Mesothelial cell of epicardium (in vitro differentiated cells): Measurements from ENCODE around the gene VPS35. TPM values are rescaled to one million over a fixed set of nuclear protein-coding genes. Genes with fewer than 3 reads are reported as not detected.

Experiments
- DNase-seq, 2 experiments: peaks; one replicate each; pipeline ENCODE4 v3.0.0; 2021; ENCODE audit warnings: low spot score in 2 of 2; ENCODE audit not compliant: unreplicated experiment in 2 of 2
- H3K27ac Mint-ChIP-seq: 2 replicates; pipeline ENCODE4 v1.8.0; 2021; ENCODE audit warnings: mixed read lengths
- H3K27me3 Mint-ChIP-seq: 2 replicates; pipeline ENCODE4 v1.8.0; 2021; ENCODE audit warnings: low read depth, mixed read lengths
- H3K36me3 Mint-ChIP-seq: 2 replicates; pipeline ENCODE4 v1.8.0; 2021; ENCODE audit warnings: mixed read lengths
- H3K4me1 Mint-ChIP-seq: 2 replicates; pipeline ENCODE4 v1.8.0; 2021; ENCODE audit warnings: mixed read lengths
- H3K4me3 Mint-ChIP-seq: 2 replicates; pipeline ENCODE4 v1.8.0; 2021; ENCODE audit warnings: mild to moderate bottlenecking, moderate library complexity, mixed read lengths
- H3K9me3 Mint-ChIP-seq: 2 replicates; pipeline ENCODE4 v1.8.0; 2021; ENCODE audit warnings: mixed read lengths
- total RNA-seq: library from RNA; stranded (reverse); gene quantifications from 3 replicates; pipeline ENCODE4 v1.2.1, GENCODE V29; 2021
- TF ChIP-seq, protein P1 (sequence below): fragments of 200-600 bp; sonication (generic); IDR thresholded peaks from one replicate; pipeline ENCODE4 v1.5.0; 2021; ENCODE audit warnings: antibody characterized with exemption; ENCODE audit not compliant: unreplicated experiment

Gene VPS35
- total RNA-seq, 1 donor from 2014 or later: 115 TPM

DNA sequence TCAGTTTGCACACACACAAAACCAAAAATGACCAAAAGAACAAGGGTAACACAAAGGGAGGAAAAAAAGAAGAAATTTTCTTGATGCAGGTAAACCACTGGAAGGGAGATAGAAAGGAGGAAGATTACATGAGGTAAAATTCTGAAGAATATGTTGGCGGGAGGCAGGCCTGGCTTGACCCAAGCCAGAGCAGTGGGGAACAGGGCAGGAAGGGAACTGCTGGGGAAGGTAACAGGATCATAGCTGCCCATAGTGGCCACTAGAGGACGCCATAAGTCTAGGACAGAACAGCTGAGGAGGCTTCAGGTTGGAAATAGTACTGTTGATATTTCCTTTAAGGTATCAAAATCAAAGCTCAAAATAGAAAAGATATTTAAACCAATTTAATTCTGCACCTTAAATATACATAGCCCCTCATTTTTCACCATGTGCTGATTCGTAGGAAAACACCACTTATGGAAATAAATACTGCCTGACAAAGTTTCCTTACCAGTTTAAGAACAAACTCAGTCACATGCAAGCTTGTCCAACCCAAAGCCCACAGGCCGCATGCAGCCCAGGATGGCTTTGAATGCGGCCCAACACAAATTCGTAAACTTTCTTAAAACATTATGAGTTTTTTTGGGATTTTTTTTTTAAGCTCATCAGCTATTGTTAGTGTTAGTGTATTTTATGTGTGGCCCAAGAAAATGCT lies 15.5 kb downstream of the VPS35 start:
- Mint-ChIP-seq H3K36me3 (peaks cover 47% of the 10 kb centered on the region), H3K27me3 (no peaks in the 10 kb centered on the region), H3K9me3 (no peaks in the 10 kb centered on the region), H3K27ac (peak overlapping the region; percentile 55), H3K4me3 (no peak overlapping the region), H3K4me1 (peaks cover 22% of the 10 kb centered on the region)
- TF ChIP-seq, protein P1, sequence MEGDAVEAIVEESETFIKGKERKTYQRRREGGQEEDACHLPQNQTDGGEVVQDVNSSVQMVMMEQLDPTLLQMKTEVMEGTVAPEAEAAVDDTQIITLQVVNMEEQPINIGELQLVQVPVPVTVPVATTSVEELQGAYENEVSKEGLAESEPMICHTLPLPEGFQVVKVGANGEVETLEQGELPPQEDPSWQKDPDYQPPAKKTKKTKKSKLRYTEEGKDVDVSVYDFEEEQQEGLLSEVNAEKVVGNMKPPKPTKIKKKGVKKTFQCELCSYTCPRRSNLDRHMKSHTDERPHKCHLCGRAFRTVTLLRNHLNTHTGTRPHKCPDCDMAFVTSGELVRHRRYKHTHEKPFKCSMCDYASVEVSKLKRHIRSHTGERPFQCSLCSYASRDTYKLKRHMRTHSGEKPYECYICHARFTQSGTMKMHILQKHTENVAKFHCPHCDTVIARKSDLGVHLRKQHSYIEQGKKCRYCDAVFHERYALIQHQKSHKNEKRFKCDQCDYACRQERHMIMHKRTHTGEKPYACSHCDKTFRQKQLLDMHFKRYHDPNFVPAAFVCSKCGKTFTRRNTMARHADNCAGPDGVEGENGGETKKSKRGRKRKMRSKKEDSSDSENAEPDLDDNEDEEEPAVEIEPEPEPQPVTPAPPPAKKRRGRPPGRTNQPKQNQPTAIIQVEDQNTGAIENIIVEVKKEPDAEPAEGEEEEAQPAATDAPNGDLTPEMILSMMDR: peak; percentile 68
- DNase-seq: peak in 1 of 2 experiments; percentile 21

DNA sequence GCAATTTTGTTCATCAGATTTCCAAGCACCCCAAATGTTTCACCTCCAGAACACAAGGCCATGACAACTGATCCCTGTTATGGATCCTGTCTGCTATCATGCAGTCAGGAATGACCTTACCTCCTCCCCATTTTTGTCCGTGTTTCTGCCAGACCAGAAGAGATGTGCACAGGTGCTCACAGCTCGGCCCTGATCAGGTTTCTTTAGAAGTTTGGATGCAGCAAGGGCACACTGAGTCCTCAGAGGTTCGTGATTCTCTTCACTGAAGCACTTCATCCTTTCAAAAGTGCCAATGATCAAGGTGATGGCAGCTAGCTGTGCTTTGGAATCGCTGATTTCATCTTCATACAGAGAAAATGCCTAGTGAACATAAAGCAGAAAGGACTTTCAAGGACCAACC lies 26.9 kb downstream of the VPS35 start:
- Mint-ChIP-seq H3K9me3 (no peaks in the 10 kb centered on the region), H3K36me3 (peaks cover 44% of the 10 kb centered on the region), H3K4me3 (no peak overlapping the region), H3K27me3 (no peaks in the 10 kb centered on the region), H3K27ac (no peak overlapping the region), H3K4me1 (no peaks in the 10 kb centered on the region)
- no peak for DNase-seq
- TF ChIP-seq, protein P1: no peak

DNA sequence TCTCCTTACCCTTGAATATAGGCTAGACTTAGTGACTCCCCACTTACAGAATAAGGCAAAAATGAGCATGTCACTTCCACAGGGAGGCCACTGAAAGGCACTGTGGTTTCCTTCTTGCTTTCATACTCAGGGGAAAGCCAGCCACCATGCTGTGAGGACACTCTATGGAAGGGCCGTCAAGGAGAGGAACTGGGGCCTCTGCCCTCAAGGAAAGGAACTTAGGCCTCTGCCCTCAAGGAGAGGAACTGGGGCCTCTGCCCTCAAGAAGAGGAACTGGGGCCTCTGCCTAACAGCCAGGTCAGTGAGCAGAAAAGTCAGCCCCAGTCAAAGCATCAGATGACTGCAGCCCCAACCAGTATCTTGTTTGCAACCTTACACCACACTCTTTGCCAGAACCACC lies 30.1 kb downstream of the VPS35 start:
- no peaks in the 10 kb centered on the region for H3K27me3 Mint-ChIP-seq
- H3K4me3 Mint-ChIP-seq: no peak overlapping the region
- DNase-seq: no peak
- TF ChIP-seq, protein P1: no peak
- peaks cover 33% of the 10 kb centered on the region for H3K36me3 Mint-ChIP-seq
- H3K27ac Mint-ChIP-seq: no peak overlapping the region
- H3K9me3 Mint-ChIP-seq: no peaks in the 10 kb centered on the region
- H3K4me1 Mint-ChIP-seq: no peaks in the 10 kb centered on the region

DNA sequence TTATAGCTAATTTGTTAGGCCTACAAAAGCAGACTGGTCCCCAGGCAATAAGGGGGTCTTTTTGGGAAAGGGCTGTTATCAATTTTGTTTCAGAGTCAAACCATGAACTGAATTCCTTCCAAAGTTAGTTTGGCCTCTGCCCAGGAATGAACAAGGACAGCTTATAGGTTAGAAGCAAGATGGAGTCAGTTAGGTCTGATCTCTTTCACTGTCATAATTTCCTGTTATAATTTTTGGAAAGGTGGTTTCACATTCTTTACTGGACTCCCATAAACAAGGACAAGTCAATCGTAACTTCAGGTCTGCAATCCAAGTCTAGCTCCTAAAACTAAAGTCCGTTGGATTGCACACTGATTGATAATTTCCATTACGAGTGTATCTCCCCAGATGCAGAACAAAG lies 37.7 kb downstream of the VPS35 start:
- Mint-ChIP-seq H3K4me1 (no peaks in the 10 kb centered on the region), H3K27ac (no peak overlapping the region), H3K27me3 (no peaks in the 10 kb centered on the region), H3K4me3 (no peak overlapping the region), H3K9me3 (peaks cover 3% of the 10 kb centered on the region), H3K36me3 (peaks cover 1% of the 10 kb centered on the region)
- DNase-seq: no peak
- TF ChIP-seq, protein P1: no peak

DNA sequence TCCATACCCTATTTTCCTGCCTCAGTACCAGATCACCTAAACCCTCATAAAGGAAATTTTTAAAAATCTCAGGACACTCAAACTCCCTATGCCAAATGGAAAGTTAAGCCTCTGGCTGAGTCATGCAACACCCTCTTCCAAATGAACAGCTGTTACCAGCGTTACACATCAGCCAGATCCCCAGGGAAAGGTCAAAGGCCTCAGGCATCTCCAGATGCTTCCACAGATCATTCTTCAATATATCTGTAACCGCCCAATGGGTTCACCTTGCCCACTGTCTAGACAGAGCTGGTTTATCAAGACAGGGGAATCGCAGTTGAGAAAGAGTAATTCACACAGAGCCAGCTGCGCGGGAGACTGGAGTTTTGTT lies 38.7 kb downstream of the VPS35 start:
- DNase-seq: no peak
- H3K9me3 Mint-ChIP-seq: peaks cover 10% of the 10 kb centered on the region
- H3K27me3 Mint-ChIP-seq: no peaks in the 10 kb centered on the region
- H3K4me1 Mint-ChIP-seq: no peaks in the 10 kb centered on the region
- no peak overlapping the region for H3K4me3 Mint-ChIP-seq
- H3K36me3 Mint-ChIP-seq: no peaks in the 10 kb centered on the region
- no peak overlapping the region for H3K27ac Mint-ChIP-seq
- TF ChIP-seq, protein P1: no peak
